ENCODE data around the gene PLEKHA7. TPM values are rescaled to one million over a fixed set of nuclear protein-coding genes. Genes with fewer than 3 reads are reported as not detected.

Gene PLEKHA7
- polyA plus RNA-seq, 1 donor (not counting 4 experiments of a cell fraction or from before 2014, with no cell fraction given) = 1.4 TPM

DNA sequence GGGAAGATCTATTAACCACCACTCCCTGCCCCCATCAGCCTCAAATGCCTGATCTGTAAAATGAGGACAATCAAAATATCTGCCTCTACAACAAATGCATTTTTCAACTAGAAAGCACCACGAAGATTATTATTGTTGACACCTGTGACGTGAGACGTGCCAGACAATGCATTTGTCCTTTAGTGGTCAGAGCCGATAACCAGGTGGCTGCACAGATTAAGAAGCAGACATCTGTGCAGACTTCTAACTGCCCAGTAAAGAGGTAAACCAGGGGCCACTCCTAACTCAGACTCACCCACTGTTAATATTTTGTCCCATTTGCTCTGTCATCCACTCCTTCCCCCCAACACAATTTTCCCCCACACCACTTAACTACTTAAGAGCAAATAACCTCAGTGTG, 11.7 kb downstream of the PLEKHA7 start:
- H3K79me2 ChIP-seq (ENCODE audit: control insufficient read depth, insufficient read depth, low read length) = no peaks in the 10 kb centered on the region
- H4K20me1 ChIP-seq (ENCODE audit: control insufficient read depth, extremely low read depth, insufficient read depth, low read length) = no peaks in the 10 kb centered on the region
- H3K4me3 ChIP-seq (ENCODE audit: control insufficient read depth in 2 of 3, extremely low read depth in 1 of 3, insufficient read depth in 2 of 3, low read depth in 1 of 3, low read length in 3 of 3) = no peak overlapping the region
- DNase-seq (ENCODE audit: low read depth, low spot score) = no peak
- no peak overlapping the region for H3K4me2 ChIP-seq (ENCODE audit: control insufficient read depth, extremely low read depth, insufficient read depth, low read depth, low read length)
- H3K9me3 ChIP-seq (ENCODE audit: control insufficient read depth, low read depth, low read length) = no peaks in the 10 kb centered on the region
- no peaks in the 10 kb centered on the region for H3K4me1 ChIP-seq (ENCODE audit: control insufficient read depth, extremely low read depth, insufficient read depth, low read length)
- H3K27me3 ChIP-seq (ENCODE audit: control insufficient read depth, extremely low read depth, insufficient read depth, low read length) = no peaks in the 10 kb centered on the region
- no peaks in the 10 kb centered on the region for H3K36me3 ChIP-seq (ENCODE audit: control insufficient read depth in 2 of 2, extremely low read depth in 1 of 2, insufficient read depth in 2 of 2, low read length in 2 of 2)
- no peaks in the 10 kb centered on the region for H3K9me1 ChIP-seq (ENCODE audit: control insufficient read depth, extremely low read depth, insufficient read depth, low read length)
- H3K9ac ChIP-seq (ENCODE audit: control insufficient read depth, extremely low read depth, insufficient read depth, low read length) = no peak overlapping the region
- H3K27ac ChIP-seq (ENCODE audit: control insufficient read depth, insufficient read depth, low read length) = no peak overlapping the region
- no peak overlapping the region for H2AFZ ChIP-seq (ENCODE audit: control insufficient read depth, low read length)
- TF ChIP-seq, protein P1, sequence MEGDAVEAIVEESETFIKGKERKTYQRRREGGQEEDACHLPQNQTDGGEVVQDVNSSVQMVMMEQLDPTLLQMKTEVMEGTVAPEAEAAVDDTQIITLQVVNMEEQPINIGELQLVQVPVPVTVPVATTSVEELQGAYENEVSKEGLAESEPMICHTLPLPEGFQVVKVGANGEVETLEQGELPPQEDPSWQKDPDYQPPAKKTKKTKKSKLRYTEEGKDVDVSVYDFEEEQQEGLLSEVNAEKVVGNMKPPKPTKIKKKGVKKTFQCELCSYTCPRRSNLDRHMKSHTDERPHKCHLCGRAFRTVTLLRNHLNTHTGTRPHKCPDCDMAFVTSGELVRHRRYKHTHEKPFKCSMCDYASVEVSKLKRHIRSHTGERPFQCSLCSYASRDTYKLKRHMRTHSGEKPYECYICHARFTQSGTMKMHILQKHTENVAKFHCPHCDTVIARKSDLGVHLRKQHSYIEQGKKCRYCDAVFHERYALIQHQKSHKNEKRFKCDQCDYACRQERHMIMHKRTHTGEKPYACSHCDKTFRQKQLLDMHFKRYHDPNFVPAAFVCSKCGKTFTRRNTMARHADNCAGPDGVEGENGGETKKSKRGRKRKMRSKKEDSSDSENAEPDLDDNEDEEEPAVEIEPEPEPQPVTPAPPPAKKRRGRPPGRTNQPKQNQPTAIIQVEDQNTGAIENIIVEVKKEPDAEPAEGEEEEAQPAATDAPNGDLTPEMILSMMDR (optimal IDR thresholded peaks at IDR 0.05 in 1 of 3, IDR thresholded peaks at IDR 0.05 in 1 of 3, conservative IDR thresholded peaks at IDR 0.05 in 1 of 3; ENCODE audit: extremely low read depth in 1 of 3, insufficient read depth in 2 of 3, low read length in 3 of 3) = no peak
- TF ChIP-seq EZH2 (IDR thresholded peaks at IDR 0.05; ENCODE audit: low read length) = no peak
- dilution Hi-C loops (cut with MboI; ENCODE audit: extremely low pct_ligation_motif_present, low sequenced_read_pairs) = no loop called here
- FAIRE-seq = no peak

- Histone ChIP-seq H3K9me1 (ENCODE audit: control insufficient read depth, extremely low read depth, insufficient read depth, low read length) (no peaks in the 10 kb centered on the region), H3K27me3 (ENCODE audit: control insufficient read depth, extremely low read depth, insufficient read depth, low read length) (no peaks in the 10 kb centered on the region), H3K79me2 (ENCODE audit: control insufficient read depth, insufficient read depth, low read length) (no peaks in the 10 kb centered on the region), H3K4me3 (ENCODE audit: control insufficient read depth in 2 of 3, extremely low read depth in 1 of 3, insufficient read depth in 2 of 3, low read depth in 1 of 3, low read length in 3 of 3) (no peak overlapping the region), H3K9me3 (ENCODE audit: control insufficient read depth, low read depth, low read length) (no peaks in the 10 kb centered on the region), H3K9ac (ENCODE audit: control insufficient read depth, extremely low read depth, insufficient read depth, low read length) (no peak overlapping the region), H3K36me3 (ENCODE audit: control insufficient read depth in 2 of 2, extremely low read depth in 1 of 2, insufficient read depth in 2 of 2, low read length in 2 of 2) (no peaks in the 10 kb centered on the region), H3K27ac (ENCODE audit: control insufficient read depth, insufficient read depth, low read length) (no peak overlapping the region), H2AFZ (ENCODE audit: control insufficient read depth, low read length) (no peak overlapping the region), H3K4me1 (ENCODE audit: control insufficient read depth, extremely low read depth, insufficient read depth, low read length) (no peaks in the 10 kb centered on the region), H3K4me2 (ENCODE audit: control insufficient read depth, extremely low read depth, insufficient read depth, low read depth, low read length) (no peak overlapping the region), H4K20me1 (ENCODE audit: control insufficient read depth, extremely low read depth, insufficient read depth, low read length) (no peaks in the 10 kb centered on the region)
- TF ChIP-seq, protein P1 (optimal IDR thresholded peaks at IDR 0.05 in 1 of 3, IDR thresholded peaks at IDR 0.05 in 1 of 3, conservative IDR thresholded peaks at IDR 0.05 in 1 of 3; ENCODE audit: extremely low read depth in 1 of 3, insufficient read depth in 2 of 3, low read length in 3 of 3) = no peak
- TF ChIP-seq EZH2 (IDR thresholded peaks at IDR 0.05; ENCODE audit: low read length) = no peak
- dilution Hi-C loops (cut with MboI; ENCODE audit: extremely low pct_ligation_motif_present, low sequenced_read_pairs) = no loop called here
- FAIRE-seq (no peak), DNase-seq (ENCODE audit: low read depth, low spot score) (no peak)
Observed at GRCh38 chr11:17001806-17002205, 12.4 kb downstream of the PLEKHA7 start.

Data from keratinocyte (primary cell).